ENCODE data around the gene MED27.

DNA sequence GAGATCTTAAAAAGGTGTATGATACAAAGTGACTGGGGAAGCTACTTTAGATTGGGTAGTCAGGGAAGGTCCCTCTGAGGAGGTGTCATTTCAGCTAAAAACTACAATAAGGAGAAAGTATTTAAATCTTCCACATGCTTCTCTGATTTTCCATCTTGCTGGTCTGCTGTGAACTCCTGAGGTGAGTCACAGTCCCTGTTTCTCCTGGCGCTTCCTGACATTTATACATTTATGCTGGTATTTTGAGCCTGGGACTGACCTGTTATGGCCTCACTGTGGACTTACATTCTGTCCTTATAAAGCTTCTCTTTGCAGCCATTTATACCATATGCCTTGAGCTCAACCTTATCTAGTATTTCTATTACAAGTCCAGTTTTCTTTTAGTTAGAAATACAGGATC is 95.1 kb downstream of the MED27 start:
- TF ChIP-seq EZH2phosphoT487 (IDR thresholded peaks at IDR 0.05; ENCODE audit: low read depth, severe bottlenecking, unreplicated experiment) (no peak), EZH2 (IDR thresholded peaks at IDR 0.05; ENCODE audit: borderline replicate concordance) (no peak)
- TF ChIP-seq, protein P1, sequence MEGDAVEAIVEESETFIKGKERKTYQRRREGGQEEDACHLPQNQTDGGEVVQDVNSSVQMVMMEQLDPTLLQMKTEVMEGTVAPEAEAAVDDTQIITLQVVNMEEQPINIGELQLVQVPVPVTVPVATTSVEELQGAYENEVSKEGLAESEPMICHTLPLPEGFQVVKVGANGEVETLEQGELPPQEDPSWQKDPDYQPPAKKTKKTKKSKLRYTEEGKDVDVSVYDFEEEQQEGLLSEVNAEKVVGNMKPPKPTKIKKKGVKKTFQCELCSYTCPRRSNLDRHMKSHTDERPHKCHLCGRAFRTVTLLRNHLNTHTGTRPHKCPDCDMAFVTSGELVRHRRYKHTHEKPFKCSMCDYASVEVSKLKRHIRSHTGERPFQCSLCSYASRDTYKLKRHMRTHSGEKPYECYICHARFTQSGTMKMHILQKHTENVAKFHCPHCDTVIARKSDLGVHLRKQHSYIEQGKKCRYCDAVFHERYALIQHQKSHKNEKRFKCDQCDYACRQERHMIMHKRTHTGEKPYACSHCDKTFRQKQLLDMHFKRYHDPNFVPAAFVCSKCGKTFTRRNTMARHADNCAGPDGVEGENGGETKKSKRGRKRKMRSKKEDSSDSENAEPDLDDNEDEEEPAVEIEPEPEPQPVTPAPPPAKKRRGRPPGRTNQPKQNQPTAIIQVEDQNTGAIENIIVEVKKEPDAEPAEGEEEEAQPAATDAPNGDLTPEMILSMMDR (IDR thresholded peaks at IDR 0.05; ENCODE audit: poor library complexity) = no peak

Data from hepatocyte (in vitro differentiated cells).